GM18511 (cell line): ENCODE measurements around the gene PIM3.

Experiments used
- ATAC-seq: cut with Tn5 transposase; IDR thresholded peaks from one replicate; pipeline ENCODE4 v1.9.1; 2021; ENCODE audit warnings: mild to moderate bottlenecking, moderate library complexity; ENCODE audit not compliant: unreplicated experiment

Gene PIM3

GRCh38 chr22:49960159-49961004 lies at the start of gene PIM3:
Gene PIM3, plus strand, starts transcription at chr22:49960772. Its CDS starts 176 bp downstream, at chr22:49960948.
- peak; percentile 70 for ATAC-seq

GRCh38 chr22:49911881-49912625 lies 48.5 kb upstream of the PIM3 start:
- ATAC-seq = no peak

DNA sequence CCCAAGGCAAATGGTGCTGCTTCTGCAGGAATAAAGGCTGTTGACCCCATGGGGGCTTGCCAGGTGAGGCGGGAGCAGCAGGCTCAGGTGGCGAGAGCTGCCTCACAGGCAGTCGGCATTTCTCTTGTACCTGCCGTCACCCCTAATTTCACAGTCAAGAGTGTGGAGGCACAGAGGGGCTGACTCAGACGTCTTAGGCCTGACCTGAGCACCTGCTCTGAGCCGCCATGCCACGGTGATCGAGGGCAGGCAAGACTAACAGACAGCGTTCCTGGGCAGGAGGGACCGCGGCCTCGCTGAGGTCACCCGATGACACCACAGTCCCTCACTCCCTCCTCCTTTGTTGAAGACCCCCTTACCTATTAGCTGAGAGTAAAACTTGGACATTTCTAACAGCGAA lies 47.5 kb upstream of the PIM3 start:
- no peak for ATAC-seq

DNA sequence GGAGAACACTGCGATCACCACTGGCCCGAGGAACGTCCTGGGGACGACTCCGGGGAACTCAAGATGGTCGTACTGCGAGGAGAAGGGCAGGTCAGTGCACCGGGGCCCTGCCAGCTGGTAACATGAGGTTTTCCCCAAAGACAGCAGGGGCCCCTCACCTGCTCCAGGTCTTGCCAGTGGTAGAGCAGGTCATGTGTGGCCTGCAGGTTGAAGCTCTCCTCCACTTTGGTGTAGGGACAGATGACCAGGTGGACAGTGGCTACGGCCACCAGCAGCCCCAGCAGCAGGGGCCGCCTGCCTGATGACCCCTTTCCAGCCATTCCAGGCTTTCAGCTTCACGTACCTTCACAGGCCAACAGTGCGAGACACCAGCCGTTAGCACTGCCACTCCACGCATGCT lies 47.1 kb upstream of the PIM3 start:
- no peak for ATAC-seq

DNA sequence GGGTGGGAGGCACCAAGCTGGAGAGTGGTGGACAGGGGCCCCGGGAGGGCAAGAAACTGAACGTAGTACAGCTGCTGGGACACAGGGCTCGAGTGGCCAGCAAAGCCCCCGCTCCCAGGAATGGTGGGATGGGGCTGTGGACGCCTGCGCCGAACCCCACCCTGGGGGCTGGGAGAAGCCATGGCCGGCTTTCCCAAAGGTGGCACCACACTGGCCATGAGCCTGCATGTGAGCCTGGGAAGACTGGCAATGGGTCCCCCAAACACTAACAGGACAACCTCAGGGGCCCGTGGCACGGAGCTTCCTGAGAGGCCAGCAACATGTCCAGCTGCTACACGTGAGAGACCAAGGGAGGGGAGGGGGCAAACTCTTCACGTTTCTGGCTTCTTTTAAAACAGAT lies 46.3 kb upstream of the PIM3 start:
- ATAC-seq = no peak

GRCh38 chr22:49915610-49916009 lies 45.0 kb upstream of the PIM3 start:
- no peak for ATAC-seq

DNA sequence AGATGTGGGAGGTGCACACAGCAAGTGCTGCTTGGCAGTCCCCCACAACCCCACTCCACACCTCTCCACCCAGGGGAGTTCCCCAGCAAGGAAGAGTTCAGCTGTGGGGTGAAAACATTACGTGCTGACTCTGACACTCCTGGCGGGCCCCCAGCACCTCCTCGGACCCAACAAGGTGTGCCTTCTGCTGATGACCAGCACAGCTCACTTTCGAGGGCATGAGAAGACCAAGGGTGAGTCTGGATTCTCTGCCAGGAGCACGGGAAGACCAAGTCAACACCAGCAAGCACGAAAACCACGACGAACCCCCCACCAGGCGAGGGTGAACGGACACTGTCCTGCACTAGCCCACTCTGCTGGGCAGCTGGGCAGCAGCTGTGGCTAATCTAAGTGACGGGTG lies 43.7 kb upstream of the PIM3 start:
- no peak for ATAC-seq

GRCh38 chr22:49917974-49918910 lies 42.3 kb upstream of the PIM3 start, which contains the start of the genes ALG12 and CRELD2:
Gene ALG12, minus strand, starts transcription at chr22:49918438. Its CDS starts 4,673 bp downstream, at chr22:49913765.
Gene CRELD2, plus strand, starts transcription at chr22:49918634. Its CDS starts 136 bp downstream, at chr22:49918770.
- peak; percentile 93 for ATAC-seq

- ATAC-seq = no peak
Observed at GRCh38 chr22:49918911-49919881, 41.4 kb upstream of the PIM3 start.

DNA sequence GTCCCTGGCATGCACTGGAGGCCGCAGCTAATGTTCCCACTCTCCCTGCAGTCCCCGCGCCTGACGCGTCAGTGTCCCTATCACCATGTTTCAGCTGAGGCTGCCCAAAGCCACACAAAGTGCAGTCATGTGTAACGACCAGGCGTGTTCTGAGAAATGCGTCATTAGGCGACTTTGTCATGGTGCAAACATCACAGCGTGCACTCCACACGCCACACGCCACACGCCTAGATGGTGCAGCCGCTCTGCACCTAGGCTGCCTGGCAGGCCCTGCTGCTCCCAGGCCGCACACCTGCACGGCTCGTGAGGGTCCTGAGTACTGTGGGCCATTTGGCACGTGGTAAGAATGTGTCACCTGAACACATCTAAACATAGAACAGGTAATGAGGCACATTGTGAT lies 39.7 kb upstream of the PIM3 start:
- ATAC-seq = no peak

- ATAC-seq = no peak
Observed at GRCh38 chr22:49921508-49922278, 38.9 kb upstream of the PIM3 start.

- no peak for ATAC-seq
Observed at GRCh38 chr22:49922484-49922883, 38.1 kb upstream of the PIM3 start.

GRCh38 chr22:49922926-49923325 lies 37.6 kb upstream of the PIM3 start:
- no peak for ATAC-seq

DNA sequence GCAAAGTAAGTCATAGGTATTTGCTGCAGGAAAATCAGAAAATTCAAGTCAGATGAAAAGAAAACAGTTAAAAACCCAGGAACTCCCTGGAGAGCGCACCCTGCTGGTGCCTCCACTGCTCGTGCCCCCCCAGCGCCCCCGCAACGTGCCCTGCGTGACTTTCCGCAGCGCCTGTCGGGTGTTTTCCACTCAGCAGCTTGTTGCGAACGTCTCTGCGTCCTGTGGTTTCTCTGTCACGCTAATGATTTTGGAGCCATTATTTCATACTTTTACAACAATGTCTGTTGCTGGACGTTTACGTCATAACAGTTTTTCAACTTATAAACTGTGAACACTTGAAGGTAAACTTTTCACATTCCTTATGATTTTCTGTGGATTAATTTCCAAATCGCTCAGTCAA lies 37.1 kb upstream of the PIM3 start:
- ATAC-seq = no peak

- ATAC-seq = no peak
Observed at GRCh38 chr22:49924113-49924833, 36.3 kb upstream of the PIM3 start.

GRCh38 chr22:49925525-49926128 lies 34.9 kb upstream of the PIM3 start:
- no peak for ATAC-seq

DNA sequence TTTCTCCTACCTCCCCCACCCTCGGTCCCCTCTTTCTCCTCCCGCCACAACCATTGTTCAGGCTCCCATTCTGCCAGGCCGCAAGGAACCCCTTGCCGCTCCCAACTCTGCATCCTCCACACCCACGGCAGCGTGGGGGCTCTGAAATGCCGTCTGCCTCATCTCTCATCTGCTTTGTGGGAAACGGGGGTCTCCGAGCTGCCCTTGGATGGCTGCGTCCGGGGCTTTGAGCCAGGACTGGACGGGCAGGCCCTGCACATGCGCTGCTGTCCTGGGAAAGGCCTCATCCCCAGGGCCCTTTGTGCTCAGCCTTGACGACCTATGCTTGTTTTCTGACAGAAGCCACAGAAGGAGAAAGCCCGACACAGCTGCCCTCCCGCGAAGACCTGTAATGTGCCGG lies 33.7 kb upstream of the PIM3 start:
- no peak for ATAC-seq
